ENCODE measurements around the gene RAP1GDS1.
"Not testable (repeated sequence)": the region's sequence is repeated elsewhere in the genome, so short reads cannot be mapped to it uniquely, and the experiment has no call there.

The RAP1GDS1 gene

GRCh38 chr4:98275145-98275544, 14.0 kb downstream of the RAP1GDS1 start:
- TF ChIP-seq ZFX (IDR thresholded peaks at IDR 0.05; ENCODE audit: borderline replicate concordance): no peak
- TF ChIP-seq CTCF (IDR thresholded peaks at IDR 0.05): no peak
- no peak overlapping the region for H3K27ac ChIP-seq

GRCh38 chr4:98283219-98284189, 22.3 kb downstream of the RAP1GDS1 start:
- no peak for TF ChIP-seq CTCF (IDR thresholded peaks at IDR 0.05)
- no peak for TF ChIP-seq ZFX (IDR thresholded peaks at IDR 0.05; ENCODE audit: borderline replicate concordance)
- H3K27ac ChIP-seq: no peak overlapping the region

- TF ChIP-seq CTCF (IDR thresholded peaks at IDR 0.05): no peak
- no peak for TF ChIP-seq ZFX (IDR thresholded peaks at IDR 0.05; ENCODE audit: borderline replicate concordance)
- H3K27ac ChIP-seq: no peak overlapping the region
These were observed 23.5 kb downstream of the RAP1GDS1 start for GRCh38 chr4:98284640-98285046.

- no peak overlapping the region for H3K27ac ChIP-seq
- TF ChIP-seq CTCF (IDR thresholded peaks at IDR 0.05) (no peak), ZFX (IDR thresholded peaks at IDR 0.05; ENCODE audit: borderline replicate concordance) (no peak)
These were observed 24.5 kb downstream of the RAP1GDS1 start for GRCh38 chr4:98285676-98286075.

GRCh38 chr4:98287328-98287727, 26.1 kb downstream of the RAP1GDS1 start:
- H3K27ac ChIP-seq: no peak overlapping the region
- no peak for TF ChIP-seq ZFX (IDR thresholded peaks at IDR 0.05; ENCODE audit: borderline replicate concordance)
- no peak for TF ChIP-seq CTCF (IDR thresholded peaks at IDR 0.05)

GRCh38 chr4:98288671-98289070, 27.5 kb downstream of the RAP1GDS1 start:
- H3K27ac ChIP-seq: not testable (repeated sequence)

GRCh38 chr4:98289375-98289774, 28.2 kb downstream of the RAP1GDS1 start:
- no peak for TF ChIP-seq ZFX (IDR thresholded peaks at IDR 0.05; ENCODE audit: borderline replicate concordance)
- TF ChIP-seq CTCF (IDR thresholded peaks at IDR 0.05): no peak
- H3K27ac ChIP-seq: no peak overlapping the region
